GM19238 (cell line): ENCODE data around the gene E4F1.
"Not testable (repeated sequence)": the region's sequence is repeated elsewhere in the genome, so short reads cannot be mapped to it uniquely, and the experiment has no call there.

ENCODE experiments used
- DNase-seq: peaks from one replicate; pipeline ENCODE4 v3.0.0; 2011; ENCODE audit warnings: low spot score; ENCODE audit not compliant: insufficient read length

Gene E4F1

GRCh38 chr16:2190002-2190658 is 33.3 kb upstream of the E4F1 start:
- DNase-seq: no peak

DNA sequence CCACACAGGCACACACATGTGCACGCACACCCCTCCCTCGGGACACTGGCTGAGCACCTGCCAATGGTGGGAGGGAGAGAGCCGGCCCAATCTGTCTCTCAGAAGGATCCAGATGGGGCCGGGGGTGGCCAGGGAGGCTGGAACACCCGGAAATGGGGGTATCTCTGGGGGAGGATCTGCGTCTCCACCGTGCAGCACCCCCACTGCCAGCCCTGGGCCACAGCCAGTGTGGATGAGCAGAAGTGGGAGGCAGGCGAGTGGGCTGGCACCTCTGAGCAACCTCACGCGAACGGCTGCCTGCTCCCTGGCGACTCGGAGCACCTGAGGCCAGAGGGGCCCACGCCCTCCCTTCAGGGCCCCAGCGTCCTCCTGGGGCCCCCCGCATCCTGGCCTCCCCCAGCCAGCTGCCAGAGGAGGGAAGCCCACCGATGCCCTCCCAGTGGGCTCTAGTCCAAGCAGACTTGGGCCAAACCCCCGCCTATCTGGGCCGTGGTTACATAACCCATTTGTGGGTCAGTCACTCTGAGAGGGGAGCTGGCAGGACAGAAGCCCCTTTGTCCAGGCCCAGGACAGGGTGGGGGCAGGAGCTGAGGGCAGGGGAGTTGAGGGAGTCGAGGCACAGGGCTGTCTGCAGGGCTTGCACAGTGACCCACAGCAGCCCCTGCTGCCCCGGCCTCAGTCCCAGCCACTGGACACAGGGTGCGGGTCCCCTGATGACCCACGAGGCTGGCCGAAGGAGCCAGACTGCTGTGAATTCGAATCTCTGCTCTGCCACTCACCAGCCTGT is 32.5 kb upstream of the E4F1 start:
- no peak for DNase-seq

DNA sequence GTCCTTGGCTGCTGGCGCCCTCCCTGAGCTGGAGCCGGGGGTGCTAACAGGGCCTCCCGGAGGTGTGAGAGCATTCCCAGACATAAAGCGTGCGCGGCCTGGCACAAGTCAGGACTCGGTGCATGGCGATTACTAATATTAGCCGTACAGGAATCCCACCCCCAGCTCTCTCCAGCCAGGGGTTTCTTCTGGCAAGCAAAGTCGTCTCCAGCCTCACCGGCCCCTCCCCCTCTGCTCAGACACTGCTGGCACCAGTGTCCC is 32.0 kb upstream of the E4F1 start:
- no peak for DNase-seq

DNA sequence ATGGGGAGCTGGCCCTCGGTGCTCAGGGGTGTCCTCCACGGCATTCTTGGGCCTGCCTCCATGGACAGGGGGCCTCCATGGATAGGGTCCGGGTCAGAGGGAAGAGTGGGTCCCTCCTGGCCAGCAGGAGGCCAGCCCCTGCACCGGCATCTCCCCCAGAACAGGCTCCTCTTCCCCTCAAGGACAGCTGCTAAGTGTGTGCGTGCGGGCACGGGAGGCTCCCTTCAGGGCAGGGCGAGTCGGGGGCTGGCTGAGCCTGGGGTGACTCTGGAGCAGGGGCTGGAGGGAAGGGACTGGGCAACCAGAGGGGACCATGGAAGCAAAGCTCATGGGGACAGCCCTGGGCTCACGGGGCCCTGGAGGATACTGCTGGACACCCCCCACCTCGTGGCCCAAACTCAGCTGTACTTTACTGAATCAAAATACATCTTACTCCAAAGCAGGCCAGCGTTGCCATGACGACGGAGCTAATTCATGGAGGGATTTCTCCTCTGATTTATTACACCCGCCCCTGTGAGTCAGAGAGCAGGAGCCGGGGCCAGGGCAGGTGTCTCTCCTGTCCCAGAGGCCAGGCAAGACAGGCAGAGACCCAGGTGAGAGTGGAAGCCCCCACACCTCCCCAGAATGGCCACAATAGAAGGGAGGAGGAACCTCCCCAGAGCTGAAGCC is 29.1 kb upstream of the E4F1 start:
- DNase-seq: no peak

DNA sequence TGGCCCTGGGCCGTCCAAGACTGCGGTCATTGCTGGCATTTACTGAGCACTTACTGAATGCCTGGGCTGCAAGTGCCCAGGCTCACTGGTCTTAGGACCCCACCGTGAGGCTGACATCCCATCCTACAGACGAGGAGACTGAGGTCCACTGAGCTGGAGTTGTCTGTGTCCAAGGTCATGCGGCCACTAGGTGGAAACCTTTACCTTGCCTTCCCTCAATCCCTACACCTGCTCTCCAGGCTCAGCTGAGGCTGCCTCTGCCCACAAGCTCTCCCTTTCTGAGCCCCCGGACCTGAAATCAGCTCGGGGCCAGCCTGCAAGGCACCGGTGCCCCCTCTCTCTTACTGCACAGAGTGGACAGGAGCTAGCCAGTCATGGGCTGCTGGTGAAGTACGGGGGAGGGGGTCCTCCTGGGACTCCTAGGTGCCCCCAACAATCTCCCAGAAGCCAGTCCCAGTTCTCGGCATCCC is 28.5 kb upstream of the E4F1 start:
- peak; percentile 65 for DNase-seq

DNA sequence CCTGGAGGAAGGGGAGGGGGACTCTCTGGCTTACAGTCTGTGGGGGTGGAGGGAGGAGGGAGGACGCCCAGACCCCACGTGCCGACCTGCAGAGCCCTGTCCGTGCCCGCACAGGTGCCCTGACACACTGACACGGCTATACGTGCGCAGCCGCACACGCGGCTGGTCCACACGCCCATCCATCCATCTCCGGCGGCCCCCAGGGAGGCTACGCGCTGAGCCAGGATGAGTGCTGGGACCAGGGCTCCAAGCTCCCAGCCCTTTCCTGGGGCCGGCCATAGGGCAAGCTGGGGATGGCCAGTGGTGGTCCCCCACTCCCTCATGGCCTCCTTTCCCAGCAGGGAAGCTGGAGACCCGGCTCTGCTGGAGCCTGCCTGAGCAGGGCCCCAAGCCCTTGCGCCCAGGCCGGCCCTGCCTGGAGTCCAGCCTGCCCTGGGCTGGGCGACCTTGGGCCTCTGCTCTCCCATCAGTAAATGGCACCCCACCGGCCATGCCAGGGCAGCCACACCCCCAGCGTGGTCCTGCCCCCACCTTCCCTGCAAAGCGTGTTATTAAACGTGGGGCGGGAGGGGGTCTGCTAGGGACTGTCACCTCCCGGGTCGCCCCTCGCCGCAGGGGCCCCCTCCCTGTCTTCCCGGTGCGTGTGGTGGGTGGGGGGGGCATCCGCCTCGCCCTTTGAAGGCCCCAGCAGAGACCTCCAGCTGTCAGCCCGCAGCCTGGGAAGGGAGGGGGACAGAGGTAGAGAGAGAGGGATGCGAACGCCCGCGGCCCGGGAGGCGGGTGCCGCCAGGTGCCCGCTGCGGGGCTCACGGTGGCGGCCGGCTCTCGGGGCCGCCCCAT is 27.8 kb upstream of the E4F1 start:
- DNase-seq: no peak

- DNase-seq: no peak
Observed at GRCh38 chr16:2196162-2196980, 27.0 kb upstream of the E4F1 start, which contains the start of gene CASKIN1. Gene CASKIN1, minus strand, starts transcription at chr16:2196605. Its CDS starts 173 bp downstream, at chr16:2196432.

GRCh38 chr16:2196981-2197511 is 26.3 kb upstream of the E4F1 start:
- DNase-seq: no peak

- no peak for DNase-seq
Observed at GRCh38 chr16:2197765-2198164, 25.6 kb upstream of the E4F1 start.

DNA sequence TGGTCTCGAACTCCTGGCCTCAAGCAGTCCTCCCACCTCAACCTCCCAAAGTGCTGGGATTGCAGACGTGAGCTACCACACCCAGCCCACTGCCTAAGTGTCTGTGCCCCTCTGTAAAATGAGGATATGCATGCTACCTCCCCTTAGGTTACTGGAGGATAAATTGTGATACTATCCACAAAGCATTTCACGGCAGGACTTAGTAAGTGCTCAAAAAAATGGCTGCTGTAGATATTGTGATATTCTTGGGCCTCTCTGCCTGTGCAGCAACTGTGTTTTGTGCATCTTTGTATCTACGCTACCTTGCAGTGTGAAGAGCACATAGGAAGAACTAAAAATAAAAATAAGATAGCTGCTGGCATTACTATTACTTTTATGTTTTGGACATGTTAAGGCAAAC is 25.1 kb upstream of the E4F1 start:
- no peak for DNase-seq

DNA sequence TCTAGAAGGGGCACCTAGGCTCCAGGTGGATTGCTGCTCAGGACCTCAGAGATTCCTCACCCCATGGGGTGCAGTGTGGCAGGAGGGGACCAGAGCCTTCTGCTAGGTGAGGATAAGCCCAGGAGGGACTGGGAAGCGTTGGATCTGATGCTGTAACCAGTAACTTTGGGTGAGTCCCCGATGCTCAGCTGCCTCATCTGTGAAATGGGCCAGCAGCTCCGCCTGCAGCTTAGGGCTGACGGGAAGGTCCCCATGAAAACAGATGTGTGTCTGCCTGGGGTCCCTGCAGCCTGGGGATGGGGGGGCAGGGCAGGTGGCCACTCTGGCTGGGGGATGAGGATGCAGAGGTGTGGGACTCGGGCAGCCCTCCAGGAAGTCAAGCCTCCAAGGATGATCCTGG is 24.3 kb upstream of the E4F1 start:
- DNase-seq: no peak

- DNase-seq: no peak
Observed at GRCh38 chr16:2199621-2200139, 23.7 kb upstream of the E4F1 start.

DNA sequence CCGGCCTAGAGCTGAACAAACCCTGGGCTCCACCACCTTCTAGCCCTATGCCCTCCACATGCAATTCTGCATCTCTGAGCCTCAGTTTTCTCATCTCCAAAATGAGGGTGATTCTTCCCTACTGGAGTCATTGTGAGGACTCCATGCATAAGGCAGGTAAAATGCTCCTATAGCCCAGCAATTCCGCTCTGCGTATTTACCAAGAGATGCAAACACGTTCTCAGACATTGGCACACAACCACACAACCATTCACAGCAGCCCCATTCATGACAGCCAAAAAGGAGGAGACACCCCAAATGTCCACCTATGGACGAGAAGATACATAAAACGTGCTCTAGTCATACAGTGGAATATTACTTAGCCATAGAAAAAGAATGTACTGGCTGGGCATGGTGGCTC is 23.1 kb upstream of the E4F1 start:
- DNase-seq: no peak

GRCh38 chr16:2203119-2203688 is 20.2 kb upstream of the E4F1 start:
- not testable (repeated sequence) for DNase-seq

DNA sequence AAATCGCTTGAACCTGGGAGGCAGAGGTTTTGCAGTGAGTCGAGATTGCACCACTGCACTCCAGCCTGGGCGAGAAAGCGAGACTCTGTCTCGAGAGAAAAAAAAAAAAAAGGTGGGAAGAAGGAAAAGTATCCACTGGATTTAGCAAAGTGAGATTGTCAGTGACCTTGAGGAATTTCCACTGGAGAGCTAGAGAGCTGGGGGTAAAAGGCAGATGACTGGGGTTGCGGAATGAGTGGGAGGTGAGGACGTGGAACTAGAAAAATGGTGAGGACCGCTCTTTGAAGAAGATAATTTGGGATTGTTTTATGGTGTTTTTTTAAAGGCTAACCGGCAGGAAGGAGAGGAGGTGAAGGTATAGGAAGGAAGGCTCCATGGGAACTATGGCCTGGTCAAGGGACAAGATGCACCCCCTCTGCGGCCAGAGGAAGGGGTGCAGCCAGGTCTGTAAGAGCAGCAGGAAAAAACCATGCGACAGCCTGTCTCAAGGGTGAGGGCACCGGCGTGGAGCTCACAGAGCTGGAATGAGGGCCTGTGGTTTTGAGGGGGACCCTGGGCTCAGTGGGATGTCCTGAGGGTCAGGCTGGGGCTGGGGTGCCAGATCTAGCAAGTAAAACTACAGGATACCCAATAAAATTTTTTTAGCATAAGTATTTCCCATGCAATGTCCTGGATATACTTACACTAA is 18.8 kb upstream of the E4F1 start:
- DNase-seq: no peak

DNA sequence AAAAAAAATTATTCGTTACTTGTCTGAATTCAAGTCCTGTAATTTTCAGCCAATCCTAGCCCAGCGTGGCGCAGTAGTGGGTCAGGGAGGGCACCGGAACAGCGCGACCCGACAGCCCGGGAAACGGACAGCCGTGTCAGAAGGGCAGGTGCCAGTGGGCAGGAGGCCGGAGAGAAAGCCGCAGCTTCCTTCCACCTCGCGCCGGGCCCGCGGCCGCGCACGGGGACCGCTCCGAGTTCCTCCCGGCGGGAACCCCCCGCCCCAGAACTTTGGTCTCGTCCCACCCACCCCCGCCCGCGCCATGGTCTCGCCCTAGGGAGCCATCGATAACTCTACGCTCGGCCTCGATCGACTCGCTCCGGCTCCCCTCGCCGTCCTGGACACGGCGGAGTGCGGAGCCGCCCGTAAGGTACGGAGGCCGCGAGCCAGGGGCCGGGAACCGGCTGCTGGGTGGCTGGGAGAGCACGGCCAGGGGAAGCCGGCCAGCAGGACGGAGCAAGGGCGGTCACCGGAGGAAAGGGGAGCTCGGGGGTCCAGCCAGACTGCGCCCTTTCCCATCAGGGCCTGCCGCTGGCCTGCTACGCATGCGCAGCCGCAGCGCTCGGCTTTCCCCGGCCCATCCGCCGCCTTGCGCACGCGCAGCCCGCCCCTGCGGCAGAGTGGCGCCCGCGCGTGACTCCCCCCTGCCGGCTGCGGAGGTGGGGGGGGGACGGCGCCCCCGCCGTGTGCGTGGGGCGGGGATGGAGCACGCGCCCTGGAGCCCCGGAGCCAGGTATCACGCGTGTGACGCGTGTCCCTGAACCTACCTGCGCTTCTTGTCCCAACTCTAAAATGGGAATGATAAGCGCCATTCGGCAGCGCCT is 18.1 kb upstream of the E4F1 start, which contains the start of gene MLST8:
Gene MLST8, plus strand, starts transcription at position 351 of the 863 bp plus-strand sequence. CDS start 632 bp downstream, outside the sequence.
- peak; percentile 100 for DNase-seq

DNA sequence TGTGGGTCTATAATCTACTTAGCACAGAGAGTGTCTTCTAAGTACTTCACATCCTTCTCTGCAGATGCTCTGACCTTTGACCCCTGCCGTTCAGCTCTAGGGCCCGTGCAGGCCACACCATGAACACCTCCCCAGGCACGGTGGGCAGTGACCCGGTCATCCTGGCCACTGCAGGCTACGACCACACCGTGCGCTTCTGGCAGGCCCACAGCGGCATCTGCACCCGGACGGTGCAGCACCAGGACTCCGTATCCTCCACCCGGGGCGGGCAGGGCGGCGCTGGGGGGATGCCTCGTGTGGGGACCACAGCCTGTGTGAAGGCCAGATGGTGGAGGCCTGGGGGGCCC is 17.5 kb upstream of the E4F1 start:
- DNase-seq: no peak

DNA sequence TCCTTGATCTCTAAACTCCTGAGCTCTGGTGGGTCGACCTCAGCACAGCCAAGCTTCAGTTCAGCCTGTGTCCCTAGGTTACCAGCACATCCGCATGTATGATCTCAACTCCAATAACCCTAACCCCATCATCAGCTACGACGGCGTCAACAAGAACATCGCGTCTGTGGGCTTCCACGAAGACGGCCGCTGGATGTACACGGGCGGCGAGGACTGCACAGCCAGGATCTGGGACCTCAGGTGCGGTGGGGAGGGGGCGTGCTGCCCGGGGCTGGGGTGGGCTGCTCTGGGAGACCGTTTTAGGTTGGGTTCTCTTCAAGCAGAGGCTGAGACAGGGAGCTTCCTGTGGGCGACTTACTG is 17.0 kb upstream of the E4F1 start:
- no peak for DNase-seq
